ENCODE measurements around the gene PTPRN2. TPM values are rescaled to one million over a fixed set of nuclear protein-coding genes. Genes with fewer than 3 reads are reported as not detected.

PTPRN2 gene
- total and polyA plus RNA-seq, 2 donors (not counting 1 experiment from before 2014, with no cell fraction given): 0.54 to 1.2 TPM

DNA sequence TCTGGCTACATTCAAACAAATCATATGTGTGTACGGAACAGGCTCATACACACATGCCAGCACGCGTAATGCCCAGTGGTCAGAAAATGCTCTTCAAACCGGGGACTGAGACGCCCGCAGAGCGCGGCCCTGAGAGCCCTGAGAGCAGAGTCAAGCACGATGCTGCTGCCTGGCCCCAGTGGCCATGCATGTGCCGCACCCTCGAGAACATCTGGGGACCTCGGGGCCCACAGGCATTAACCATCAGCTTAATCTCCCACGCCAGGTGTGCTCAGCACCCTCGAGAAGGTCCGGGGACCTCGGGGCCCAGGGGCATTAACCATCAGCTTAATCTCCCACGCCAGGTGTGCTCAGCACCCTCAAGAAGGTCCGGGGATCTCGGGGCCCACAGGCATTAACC lies 163.1 kb downstream of the PTPRN2 start:
- Histone ChIP-seq H3K36me3 (ENCODE audit: control insufficient read depth, insufficient read depth, low read length) (no peaks in the 10 kb centered on the region), H3K4me1 (ENCODE audit: control insufficient read depth, extremely low read depth, insufficient read depth, low read length) (no peaks in the 10 kb centered on the region), H3K27me3 (ENCODE audit: control insufficient read depth, insufficient read depth, low read length) (no peaks in the 10 kb centered on the region), H2AFZ (ENCODE audit: low read length) (no peak overlapping the region), H3K4me3 (replicated peaks in 1 of 4; ENCODE audit: control extremely low read depth in 1 of 4, insufficient read depth in 1 of 4, low read depth in 3 of 4, low read length in 4 of 4) (no peak overlapping the region), H3K27ac (ENCODE audit: insufficient read depth, low read length) (no peak overlapping the region), H3K79me2 (ENCODE audit: control insufficient read depth, insufficient read depth, low read length) (no peaks in the 10 kb centered on the region), H3K4me2 (ENCODE audit: extremely low read depth, insufficient read depth, low read length) (no peak overlapping the region), H3K9me3 (ENCODE audit: control insufficient read depth, insufficient read depth, low read depth, low read length) (no peaks in the 10 kb centered on the region), H4K20me1 (ENCODE audit: control insufficient read depth, extremely low read depth, insufficient read depth, low read length) (no peaks in the 10 kb centered on the region), H3K9ac (ENCODE audit: insufficient read depth, low read length) (no peak overlapping the region)
- DNase-seq (ENCODE audit: low read depth in 2 of 2): no peak
- TF ChIP-seq CTCF (conservative IDR thresholded peaks at IDR 0.05 in 1 of 2, IDR thresholded peaks at IDR 0.05 in 1 of 2; ENCODE audit: low read depth in 1 of 2, low read length in 2 of 2): no peak
- TF ChIP-seq EZH2 (IDR thresholded peaks at IDR 0.05; ENCODE audit: low read length, missing control alignments): no peak

DNA sequence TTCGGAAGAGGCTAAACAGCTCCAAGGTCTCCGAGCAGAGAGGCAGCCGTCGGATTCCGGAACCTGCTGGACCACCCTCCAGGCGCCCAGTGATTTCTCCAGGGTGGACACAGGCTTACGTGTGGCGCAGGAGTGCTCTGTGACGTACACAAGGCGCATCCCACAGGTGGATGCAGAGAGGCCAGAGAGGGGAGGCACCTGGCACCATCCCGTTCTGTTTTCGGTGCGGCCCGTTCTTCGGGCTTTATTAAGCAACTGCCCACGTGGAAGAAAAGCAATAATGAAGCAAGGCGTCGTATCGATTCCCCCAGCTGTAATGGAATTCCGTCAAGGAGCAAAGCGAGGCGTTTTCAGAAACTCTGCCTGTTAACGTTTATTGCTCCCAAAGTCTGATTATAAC lies 163.6 kb downstream of the PTPRN2 start:
- Histone ChIP-seq H4K20me1 (ENCODE audit: control insufficient read depth, extremely low read depth, insufficient read depth, low read length) (no peaks in the 10 kb centered on the region), H3K4me2 (ENCODE audit: extremely low read depth, insufficient read depth, low read length) (no peak overlapping the region), H3K9ac (ENCODE audit: insufficient read depth, low read length) (no peak overlapping the region), H3K27ac (ENCODE audit: insufficient read depth, low read length) (no peak overlapping the region), H3K9me3 (ENCODE audit: control insufficient read depth, insufficient read depth, low read depth, low read length) (no peaks in the 10 kb centered on the region), H2AFZ (ENCODE audit: low read length) (no peak overlapping the region), H3K36me3 (ENCODE audit: control insufficient read depth, insufficient read depth, low read length) (no peaks in the 10 kb centered on the region), H3K27me3 (ENCODE audit: control insufficient read depth, insufficient read depth, low read length) (no peaks in the 10 kb centered on the region), H3K4me3 (replicated peaks in 1 of 4; ENCODE audit: control extremely low read depth in 1 of 4, insufficient read depth in 1 of 4, low read depth in 3 of 4, low read length in 4 of 4) (no peak overlapping the region), H3K79me2 (ENCODE audit: control insufficient read depth, insufficient read depth, low read length) (no peaks in the 10 kb centered on the region), H3K4me1 (ENCODE audit: control insufficient read depth, extremely low read depth, insufficient read depth, low read length) (no peaks in the 10 kb centered on the region)
- DNase-seq (ENCODE audit: low read depth in 2 of 2): no peak
- TF ChIP-seq EZH2 (IDR thresholded peaks at IDR 0.05; ENCODE audit: low read length, missing control alignments): no peak
- TF ChIP-seq CTCF (conservative IDR thresholded peaks at IDR 0.05 in 1 of 2, IDR thresholded peaks at IDR 0.05 in 1 of 2; ENCODE audit: low read depth in 1 of 2, low read length in 2 of 2): no peak

DNA sequence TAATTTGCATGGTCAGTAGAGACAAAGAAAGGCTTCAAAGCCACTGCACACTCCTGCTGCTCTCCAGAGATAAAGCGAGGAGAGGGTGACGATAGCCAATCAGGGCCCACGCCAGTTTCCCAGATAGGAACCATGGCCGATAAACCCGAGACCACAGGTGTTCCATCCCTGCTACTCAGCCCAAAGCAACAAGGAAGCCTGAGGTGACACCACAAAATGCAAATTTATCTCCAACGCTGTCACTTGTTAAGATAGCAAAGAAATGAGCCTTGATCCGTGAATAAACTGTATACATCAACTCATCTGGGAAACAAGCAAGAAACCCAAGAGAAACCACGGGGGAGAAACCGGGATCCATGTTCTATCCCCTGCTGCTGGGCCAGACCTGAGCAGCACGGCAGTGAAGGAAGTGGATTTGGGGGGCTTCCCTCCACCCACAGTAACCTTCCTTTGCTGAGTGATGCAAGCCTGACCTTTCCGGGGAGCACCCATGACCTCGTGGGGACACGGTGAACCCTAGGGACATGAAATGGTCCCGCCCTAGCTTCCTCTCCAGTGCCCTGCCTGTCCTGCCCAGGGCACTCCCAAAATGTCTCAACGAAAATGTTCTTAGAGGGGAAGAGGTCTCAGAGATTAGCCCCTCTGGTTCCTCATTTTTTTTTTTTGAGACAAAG lies 164.6 kb downstream of the PTPRN2 start:
- Histone ChIP-seq H4K20me1 (ENCODE audit: control insufficient read depth, extremely low read depth, insufficient read depth, low read length) (no peaks in the 10 kb centered on the region), H3K9me3 (ENCODE audit: control insufficient read depth, insufficient read depth, low read depth, low read length) (no peaks in the 10 kb centered on the region), H3K4me2 (ENCODE audit: extremely low read depth, insufficient read depth, low read length) (no peak overlapping the region), H3K4me1 (ENCODE audit: control insufficient read depth, extremely low read depth, insufficient read depth, low read length) (no peaks in the 10 kb centered on the region), H3K4me3 (replicated peaks in 1 of 4; ENCODE audit: control extremely low read depth in 1 of 4, insufficient read depth in 1 of 4, low read depth in 3 of 4, low read length in 4 of 4) (no peak overlapping the region), H3K36me3 (ENCODE audit: control insufficient read depth, insufficient read depth, low read length) (no peaks in the 10 kb centered on the region), H3K79me2 (ENCODE audit: control insufficient read depth, insufficient read depth, low read length) (no peaks in the 10 kb centered on the region), H2AFZ (ENCODE audit: low read length) (no peak overlapping the region), H3K27me3 (ENCODE audit: control insufficient read depth, insufficient read depth, low read length) (no peaks in the 10 kb centered on the region), H3K9ac (ENCODE audit: insufficient read depth, low read length) (no peak overlapping the region), H3K27ac (ENCODE audit: insufficient read depth, low read length) (no peak overlapping the region)
- no peak for DNase-seq (ENCODE audit: low read depth in 2 of 2)
- TF ChIP-seq EZH2 (IDR thresholded peaks at IDR 0.05; ENCODE audit: low read length, missing control alignments) (no peak), CTCF (conservative IDR thresholded peaks at IDR 0.05 in 1 of 2, IDR thresholded peaks at IDR 0.05 in 1 of 2; ENCODE audit: low read depth in 1 of 2, low read length in 2 of 2) (no peak)

Data from fibroblast of lung (primary cell).